CD4-positive, alpha-beta T cell treated with Interleukin-1 beta for 1 hour (primary cell): ENCODE measurements around the gene ZNF324B.
"Not testable (repeated sequence)": the region's sequence is repeated elsewhere in the genome, so short reads cannot be mapped to it uniquely, and the experiment has no call there.

Experiments
- DNase-seq, 2 donors: peaks; one replicate each; pipeline ENCODE4 v3.0.0-alpha.2; 2020 to 2022

The ZNF324B gene

DNA sequence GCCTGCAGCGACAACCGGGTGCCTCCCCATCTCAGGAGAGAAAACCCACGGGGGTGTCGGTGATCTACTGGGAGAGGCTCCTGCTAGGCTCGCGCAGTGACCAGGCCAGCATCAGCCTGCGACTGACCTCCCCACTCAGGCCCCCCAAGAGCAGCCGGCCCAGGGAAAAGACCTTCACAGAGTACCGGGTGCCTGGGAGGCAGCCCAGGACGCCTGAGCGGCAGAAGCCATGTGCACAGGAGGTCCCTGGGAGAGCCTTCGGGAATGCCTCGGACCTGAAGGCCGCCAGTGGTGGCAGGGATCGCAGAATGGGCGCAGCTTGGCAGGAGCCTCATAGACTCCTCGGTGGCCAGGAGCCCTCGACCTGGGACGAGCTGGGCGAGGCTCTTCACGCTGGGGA, 3.9 kb downstream of the ZNF324B start:
- DNase-seq: no peak

DNA sequence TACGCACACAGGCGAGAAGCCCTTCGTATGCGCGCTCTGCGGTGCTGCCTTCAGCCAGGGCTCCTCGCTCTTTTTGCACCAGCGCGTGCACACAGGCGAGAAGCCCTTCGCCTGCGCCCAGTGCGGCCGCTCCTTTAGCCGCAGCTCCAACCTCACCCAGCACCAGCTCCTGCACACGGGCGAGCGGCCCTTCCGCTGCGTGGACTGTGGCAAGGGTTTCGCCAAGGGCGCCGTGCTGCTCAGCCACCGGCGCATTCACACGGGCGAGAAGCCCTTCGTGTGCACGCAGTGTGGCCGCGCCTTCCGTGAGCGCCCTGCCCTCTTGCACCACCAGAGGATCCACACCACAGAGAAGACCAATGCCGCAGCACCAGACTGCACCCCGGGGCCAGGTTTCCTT, 4.7 kb downstream of the ZNF324B start:
- no peak for DNase-seq

DNA sequence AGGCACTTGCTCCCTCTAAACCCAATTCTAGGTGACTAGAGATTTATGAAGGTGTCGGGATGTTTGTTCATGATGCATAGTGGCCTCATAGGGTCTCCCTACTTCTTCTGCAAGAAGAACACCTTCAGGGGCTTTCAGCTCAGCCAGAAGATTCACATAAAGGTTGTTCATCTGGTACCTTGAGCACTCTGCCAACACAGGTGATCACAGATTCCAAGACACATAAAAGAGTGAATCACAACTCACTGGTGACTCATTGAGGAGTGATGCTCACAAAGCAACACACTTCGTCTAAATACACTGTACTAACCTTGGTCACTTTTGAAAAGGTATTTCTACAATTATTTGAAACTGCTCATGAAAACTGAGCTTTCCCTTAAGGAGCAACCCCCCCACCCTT, 8.6 kb downstream of the ZNF324B start:
- no peak for DNase-seq

DNA sequence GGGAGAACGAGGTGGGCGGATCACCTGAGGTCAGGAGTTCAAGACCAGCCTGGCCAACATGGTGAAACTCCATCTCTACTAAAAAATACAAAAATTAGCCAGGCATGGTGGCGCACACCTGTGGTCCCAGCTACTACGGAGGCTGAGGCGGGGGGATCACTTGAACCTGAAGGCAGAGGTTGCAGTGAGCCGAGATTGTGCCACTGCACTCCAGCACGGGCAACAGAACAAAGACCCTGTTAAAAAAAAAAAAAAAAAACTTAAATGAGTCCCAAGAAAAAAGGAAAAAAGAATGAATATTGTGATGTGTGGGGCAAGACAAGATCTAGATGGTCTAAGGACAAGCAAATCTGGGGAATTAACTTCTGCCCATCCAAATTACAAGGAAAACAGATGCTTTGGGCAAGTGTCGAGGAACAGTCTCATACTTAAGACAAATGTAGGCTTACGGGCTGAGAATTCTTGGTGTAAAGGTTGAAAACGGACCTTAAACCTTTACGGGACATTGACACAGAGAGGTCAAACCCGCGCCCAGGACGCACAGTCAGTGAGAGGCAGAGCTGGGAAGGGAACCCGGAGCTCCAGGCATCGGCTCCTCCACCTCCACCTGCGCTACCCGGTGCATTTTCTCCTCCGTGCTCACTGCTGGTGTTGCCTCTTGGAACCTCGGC, 14.8 kb downstream of the ZNF324B start:
- DNase-seq: no peak

DNA sequence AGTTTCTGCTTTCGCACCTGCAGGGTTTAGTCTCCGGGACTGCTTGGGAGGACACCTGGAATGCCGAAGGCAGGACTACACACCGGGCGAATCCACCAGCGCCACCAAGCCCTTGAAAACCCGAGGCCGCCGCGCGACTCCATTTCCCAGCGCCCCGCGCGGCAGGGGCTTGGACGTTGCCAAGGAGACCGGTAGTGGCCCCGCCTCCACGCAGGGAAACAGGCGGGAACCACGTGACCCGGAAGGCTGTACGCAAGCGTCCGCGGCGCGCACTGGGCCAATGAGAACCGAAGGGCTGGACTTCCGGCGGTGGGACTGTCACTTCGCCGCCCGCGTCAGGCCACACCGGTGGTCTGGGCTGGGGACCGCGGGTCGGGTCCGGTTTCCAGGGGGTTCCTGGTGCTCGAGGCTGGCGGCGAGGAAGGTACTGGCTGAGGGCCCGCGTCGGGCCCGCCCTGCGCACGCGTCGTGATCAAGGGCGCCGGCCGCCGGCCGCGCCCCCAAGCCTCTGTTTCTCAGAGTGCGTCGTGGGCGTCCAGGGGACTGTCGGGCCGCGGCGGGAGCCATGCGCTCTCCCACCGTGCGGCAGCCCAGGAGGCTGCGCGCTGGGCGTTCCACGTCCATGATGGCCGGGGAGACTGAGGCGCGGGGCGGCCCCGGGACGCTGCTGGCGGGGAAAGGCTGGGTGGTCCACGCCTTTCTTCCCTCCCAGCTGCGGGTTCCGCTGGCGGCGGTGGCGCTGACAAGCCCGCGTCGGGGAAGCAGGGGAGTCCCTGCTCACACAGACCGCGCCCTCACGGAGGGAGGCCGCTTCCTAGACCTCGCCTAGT, 15.6 kb downstream of the ZNF324B start, which contains the start of gene ZNF324:
Gene ZNF324 (plus strand): TSS at position 321 of the 830 bp plus-strand sequence. CDS start 2,106 bp downstream, outside the sequence.
- peak; percentile 96 for DNase-seq

DNA sequence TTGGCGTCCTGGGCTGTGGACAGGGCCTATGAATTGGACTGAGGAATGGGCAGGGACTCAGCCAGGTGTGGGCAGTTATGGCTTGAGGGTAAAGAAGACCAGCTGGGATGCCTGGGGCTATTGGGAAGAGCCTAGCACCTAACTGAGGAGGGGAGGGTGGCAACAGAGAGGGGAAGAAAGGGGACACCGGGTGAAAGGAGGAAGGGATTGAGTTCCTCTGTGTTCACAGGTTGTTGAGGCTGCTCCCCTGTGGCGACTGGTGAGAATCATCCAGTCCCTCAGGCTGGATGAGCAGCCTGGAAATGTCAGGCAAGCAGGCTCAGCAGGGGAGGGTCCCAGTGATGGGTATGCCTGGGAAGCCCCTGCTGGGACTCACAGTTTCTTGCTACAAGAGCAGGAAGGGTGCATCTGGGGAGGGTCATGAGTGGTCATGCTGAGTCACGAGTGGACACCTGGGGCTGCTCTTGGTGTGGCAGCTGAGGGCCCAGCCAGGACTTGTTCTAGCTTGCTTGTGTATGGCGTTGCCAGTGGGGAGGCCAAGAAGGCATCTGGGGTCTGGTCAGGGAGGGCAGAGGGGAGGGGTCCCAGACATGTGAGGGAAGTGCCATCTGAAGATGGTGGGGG, 16.9 kb downstream of the ZNF324B start:
- no peak for DNase-seq

DNA sequence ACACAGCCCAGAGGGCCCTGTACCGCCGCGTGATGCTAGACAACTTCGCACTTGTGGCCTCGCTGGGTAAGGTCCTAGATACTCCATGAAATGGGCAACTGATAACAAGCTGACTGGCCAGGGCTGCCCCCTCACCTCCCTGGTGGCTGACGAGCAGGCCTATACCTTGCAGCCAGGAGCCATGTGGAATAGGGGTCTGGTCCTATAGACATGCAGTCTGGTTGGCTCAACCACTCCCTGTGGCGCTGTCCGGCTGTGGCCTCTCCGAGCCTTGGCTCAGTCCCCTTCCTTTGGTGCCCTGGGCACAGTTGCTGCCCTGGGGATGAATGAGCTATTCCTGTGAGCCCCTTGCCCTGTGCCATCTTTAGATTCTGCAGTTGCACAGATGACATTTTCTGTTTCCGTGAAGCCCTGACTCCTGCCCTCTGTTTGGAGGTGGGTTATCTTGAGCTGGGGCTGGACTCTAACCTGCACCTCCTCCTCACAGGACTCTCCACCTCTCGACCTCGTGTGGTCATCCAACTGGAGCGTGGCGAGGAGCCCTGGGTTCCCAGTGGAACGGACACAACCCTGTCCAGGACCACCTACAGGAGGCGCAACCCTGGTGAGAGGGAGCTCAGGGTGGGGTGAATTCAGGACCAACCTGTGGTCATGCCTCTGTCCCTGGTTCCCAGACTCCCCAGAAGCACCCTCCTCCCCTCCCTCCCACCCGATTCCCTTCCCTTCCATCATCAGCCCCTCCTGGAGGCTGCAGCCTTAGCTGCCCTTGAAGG, 18.0 kb downstream of the ZNF324B start:
- DNase-seq: no peak

DNA sequence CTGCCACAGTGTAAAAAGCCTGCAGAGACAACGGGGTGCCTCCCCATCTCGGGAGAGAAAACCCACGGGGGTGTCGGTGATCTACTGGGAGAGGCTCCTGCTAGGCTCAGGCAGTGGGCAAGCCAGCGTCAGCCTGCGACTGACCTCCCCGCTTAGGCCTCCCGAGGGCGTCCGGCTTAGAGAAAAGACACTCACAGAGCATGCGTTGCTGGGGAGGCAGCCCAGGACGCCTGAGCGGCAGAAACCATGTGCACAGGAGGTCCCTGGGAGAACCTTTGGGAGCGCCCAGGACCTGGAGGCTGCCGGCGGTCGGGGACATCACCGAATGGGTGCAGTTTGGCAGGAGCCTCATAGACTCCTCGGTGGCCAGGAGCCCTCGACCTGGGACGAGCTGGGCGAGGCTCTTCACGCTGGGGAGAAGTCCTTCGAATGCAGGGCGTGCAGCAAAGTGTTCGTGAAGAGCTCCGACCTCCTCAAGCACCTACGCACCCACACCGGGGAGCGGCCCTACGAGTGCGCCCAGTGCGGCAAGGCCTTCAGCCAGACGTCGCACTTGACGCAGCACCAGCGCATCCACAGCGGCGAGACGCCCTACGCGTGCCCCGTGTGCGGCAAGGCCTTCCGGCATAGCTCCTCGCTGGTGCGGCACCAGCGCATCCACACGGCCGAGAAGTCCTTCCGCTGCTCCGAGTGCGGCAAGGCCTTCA, 19.6 kb downstream of the ZNF324B start:
- not testable (repeated sequence) for DNase-seq

DNA sequence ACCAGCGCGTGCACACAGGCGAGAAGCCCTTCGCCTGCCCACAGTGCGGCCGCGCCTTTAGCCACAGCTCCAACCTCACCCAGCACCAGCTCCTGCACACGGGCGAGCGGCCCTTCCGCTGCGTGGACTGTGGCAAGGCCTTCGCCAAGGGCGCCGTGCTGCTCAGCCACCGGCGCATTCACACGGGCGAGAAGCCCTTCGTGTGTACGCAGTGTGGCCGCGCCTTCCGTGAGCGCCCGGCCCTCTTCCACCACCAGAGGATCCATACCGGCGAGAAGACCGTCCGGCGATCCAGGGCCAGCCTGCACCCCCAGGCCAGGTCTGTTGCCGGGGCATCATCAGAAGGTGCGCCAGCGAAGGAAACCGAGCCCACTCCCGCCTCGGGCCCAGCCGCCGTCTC, 20.3 kb downstream of the ZNF324B start:
- DNase-seq: no peak

DNA sequence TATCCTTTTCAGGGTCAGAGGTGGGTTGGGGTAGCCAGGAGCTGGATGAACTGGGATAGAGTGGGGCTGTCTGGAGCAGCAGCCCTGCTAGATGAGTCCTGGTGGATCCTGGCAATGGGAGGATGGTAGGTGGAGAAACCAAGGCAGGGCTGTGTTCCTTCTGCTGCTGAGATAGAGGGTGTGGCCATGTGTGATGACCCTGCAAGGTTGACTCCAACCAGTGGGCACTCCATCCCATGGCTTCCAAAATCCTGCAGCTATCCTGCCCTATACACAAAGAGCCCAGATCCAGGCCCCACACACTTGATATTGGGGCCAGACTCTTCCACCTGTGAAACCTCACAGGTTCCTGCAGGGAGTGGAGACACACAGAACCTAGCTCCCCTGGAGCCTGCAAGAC, 22.4 kb downstream of the ZNF324B start:
- DNase-seq: no peak

DNA sequence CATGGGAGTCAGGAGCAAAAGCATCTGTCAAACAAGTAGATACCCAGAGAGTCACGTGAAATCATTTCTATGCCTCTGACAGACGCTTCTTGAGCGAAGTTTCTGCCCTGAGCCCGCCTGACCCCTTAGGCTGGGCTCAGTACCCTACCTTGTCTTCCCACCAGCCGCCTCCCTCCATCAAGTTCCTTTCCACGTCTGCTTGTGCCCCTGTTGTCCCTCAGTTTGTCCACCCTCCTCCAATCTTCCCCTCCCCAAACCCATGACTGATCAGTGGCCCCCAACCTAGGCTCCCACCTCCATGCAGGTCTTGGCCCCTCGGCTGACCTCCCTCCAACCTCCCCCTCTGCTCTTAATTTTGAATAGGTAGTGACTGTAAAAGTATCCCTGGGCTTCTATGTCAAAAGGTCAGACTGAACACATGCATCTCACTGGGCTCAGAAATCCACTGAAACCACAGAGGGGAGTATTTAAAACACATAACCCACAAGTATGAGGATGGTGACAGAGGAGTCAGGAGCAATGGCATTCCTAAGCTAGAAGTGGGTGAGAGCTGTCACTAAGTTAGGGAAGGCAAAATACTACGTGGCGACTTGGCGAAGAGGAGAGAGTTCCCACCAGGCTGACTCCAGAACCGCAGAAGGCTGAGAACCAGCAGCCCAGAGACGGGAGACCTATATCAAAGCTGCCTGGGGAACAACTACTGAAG, 23.0 kb downstream of the ZNF324B start:
- no peak for DNase-seq

DNA sequence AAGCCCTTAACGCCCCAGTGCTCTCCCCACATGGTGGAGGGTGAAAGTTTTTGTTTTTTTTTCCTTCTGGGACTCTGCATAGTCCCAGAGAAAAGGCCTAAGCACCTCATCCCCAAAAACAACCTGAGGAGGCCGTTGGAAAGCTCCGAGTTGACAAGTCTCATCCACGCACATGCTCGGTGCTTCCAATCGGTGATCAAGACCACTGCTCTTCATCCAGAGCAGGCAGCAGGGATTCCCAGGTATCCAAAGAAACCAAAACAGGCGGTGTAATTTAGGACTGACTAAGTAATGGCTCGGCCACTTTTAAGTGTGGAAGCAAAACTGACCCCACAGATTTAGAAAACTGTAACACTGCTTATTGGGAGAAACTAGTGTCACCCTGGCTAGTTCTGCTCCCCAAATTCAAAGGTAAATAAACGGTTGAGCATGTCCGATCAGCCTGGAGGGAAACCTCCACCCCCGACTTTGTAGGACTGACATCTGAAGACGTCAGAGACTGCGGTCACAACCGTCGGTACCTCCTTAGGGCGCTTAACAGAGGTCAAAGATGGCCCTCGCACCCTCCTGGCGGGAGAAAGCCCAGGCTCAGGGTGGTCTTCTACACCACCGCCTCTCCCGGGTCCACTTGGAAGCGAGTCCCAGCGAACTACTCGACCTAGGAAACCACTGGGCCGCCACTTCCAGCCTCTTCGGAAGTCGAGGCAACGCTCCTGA, 23.7 kb downstream of the ZNF324B start:
- DNase-seq: no peak

DNA sequence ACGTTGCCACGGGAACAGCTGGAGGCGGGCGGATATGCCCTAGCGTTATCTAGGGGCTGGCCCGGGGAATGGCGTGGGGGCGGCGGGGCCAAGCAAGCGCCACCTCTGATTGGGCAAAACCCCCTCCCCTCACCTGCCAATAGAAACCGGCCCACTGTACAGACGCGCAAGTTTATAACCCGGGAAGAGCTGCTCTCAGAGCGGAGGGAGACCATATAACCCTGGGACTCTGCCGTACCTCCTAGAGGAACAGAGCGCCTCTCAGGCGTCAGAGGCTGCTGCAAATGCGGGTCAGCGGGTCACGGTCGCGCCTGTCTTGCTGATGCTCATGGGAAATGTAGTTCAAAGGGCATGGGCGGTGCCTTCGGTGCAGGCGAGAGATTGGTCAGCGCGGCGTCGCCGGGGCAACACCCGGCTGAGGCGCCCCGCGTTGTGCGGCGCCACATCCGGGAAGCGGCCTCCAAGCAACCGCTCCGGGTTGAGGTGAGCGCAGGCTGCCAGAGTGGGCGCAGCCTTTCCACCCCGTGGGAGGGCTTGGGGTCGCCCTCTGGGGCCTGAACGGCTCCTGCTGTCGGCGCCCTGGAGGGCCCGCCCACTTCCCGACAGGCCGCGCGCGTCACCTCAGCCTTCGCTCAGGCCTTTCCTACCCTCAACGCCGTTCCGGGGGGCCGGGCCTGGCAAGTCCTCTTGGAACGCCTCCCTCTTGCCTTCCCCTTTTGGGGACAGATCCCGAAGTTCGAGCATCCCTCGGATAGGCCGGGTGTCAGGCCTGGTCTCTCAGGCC, 24.5 kb downstream of the ZNF324B start, which contains the start of gene ZNF446:
Gene ZNF446 (plus strand): TSS at position 639 of the 784 bp plus-strand sequence. CDS start 867 bp downstream, outside the sequence.
- DNase-seq: peak; percentile 96

DNA sequence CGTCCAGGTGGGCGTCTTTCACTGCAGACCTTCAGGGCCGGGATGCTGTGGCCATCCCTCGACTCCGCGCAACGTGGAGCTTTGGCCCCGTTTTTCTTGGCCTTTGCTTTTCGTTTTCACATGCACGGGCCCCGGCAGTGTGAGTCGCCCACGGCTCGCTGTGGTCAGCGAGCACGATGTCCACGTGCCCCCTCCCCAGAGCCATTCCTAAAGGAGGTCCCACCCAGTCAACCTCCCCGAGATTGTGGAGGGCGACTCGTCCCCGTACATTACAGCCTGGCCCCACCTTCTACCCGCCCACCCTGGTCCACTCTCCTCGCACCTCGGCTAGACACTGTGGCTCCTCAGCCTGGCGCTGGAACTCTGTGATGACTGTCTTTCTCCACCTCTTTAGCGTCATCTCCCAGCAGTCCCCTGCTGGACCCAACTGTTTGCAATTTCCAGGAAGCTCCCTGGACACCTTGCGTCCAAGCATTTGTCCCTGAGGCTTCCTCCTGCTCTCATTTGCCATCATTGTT, 25.1 kb downstream of the ZNF324B start:
- DNase-seq: no peak

DNA sequence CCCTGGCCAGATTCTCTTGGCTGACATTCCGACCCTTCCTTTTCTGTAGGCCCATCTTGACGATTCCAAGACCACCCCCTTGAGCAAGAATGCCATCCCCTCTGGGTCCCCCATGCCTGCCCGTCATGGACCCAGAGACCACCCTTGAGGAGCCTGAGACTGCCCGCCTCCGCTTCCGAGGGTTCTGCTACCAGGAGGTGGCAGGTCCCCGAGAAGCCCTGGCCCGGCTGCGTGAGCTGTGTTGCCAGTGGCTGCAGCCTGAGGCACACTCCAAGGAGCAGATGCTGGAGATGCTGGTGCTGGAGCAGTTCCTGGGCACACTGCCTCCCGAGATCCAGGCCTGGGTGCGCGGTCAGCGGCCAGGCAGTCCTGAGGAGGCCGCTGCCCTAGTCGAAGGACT, 25.7 kb downstream of the ZNF324B start:
- no peak for DNase-seq

DNA sequence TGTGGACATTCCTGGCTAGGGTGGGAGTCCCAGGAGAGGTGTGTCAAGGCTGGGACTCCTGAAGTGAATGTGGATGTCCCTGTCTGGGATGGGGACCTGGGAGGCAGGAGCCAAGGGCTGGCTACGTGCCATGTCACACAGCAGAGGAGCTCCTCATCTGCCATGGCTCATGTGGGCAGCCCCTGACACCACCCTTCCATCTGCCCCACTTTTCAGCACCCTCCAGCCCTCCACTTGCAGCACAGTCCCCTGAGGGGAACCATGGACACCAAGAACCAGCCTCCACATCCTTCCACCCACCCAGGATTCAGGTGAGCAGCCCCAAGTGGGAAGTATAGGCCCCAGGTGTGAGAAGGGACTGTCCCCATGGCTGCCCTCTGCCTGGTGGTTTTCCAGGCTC, 26.4 kb downstream of the ZNF324B start:
- no peak for DNase-seq

DNA sequence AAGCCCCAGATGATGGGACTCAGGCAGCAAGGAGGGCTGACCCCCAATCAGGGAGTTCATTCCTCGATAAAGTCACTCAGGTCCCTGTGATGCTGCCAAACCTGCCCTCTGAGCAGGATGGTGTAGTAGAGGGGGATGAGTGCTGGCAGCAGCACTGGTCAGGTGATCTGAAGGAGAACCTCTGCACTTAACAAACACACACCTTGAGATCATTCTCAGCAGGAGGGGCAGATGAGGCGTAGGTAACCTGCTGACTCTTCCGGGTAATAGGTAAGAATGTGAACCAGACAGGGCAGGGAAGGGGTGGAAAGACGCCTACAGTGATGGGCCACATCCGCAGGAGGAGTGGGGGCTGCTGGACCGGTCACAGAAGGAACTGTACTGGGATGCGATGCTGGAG, 27.9 kb downstream of the ZNF324B start:
- no peak for DNase-seq

DNA sequence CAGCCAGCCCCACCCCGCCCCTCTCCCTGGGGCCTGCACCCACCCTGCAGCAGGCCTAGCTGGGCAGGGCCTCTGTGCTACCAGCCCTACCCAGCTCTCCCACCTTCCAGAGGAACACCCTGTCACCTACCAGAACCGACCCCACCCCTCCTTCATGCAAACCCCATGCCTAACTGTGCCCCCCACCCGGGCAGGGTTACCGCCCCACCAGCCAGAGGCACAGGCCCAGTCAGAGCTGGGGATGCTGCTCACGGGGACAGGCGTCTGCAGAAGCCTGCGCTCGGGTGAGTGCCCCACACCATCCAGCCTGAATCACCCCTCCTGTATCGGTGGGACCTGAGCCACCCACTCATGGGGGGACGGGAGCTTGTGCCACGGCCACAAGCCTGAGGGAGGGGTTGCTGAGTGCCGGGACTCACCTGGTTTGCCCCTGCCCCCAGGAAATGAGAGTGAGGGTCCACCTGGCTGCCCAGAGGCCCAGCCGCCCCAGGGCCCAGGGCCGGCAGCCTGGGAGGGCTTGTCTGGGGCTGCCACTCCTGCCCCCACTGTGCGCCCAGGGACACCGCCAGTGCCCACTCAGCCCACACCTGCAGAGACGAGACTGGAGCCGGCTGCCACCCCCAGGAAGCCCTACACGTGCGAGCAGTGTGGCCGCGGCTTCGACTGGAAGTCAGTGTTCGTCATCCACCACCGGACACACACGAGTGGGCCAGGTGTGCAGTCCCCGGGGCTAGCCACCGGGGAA, 28.5 kb downstream of the ZNF324B start:
- no peak for DNase-seq

DNA sequence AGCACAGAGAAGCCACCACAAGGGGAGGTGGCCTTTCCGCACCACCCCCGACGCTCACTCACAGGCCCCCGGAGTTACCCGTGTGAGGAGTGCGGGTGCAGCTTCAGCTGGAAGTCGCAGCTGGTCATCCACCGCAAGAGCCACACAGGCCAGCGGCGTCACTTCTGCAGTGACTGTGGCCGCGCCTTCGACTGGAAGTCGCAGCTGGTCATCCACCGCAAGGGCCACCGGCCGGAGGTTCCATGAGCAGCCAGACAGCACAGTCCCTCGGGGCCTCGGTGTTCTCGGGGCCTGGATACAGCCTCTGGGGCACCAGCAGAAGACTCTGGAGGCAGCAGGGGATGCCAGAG, 29.0 kb downstream of the ZNF324B start:
- DNase-seq: no peak
